ENCODE results near the gene IQGAP1.

The IQGAP1 gene

DNA sequence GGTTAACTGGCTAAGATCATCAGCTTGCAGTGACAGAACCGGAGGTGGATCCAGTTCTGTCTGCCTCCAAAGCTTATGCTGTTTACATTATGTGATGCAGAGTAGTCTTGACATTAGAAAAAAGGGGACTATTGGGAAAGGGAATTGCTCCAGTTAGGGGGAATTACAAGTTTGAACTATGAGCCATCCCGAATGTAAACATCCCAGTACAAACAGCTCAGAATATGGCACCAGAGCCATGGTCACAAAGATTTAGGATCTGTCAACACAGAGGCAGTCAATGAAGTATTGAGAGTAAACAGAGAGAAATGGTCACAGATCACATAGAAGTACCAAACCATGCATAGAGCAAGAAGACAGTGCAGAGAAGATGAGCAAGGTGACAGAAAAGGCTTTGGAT is 101.9 kb downstream of the IQGAP1 start:
- no peaks in the 10 kb centered on the region for H3K36me3 ChIP-seq (ENCODE audit: control insufficient read depth, insufficient read depth, low read length)
- H3K79me2 ChIP-seq: no peaks in the 10 kb centered on the region
- H3K27me3 ChIP-seq (ENCODE audit: control insufficient read depth, insufficient read depth, low read length): no peaks in the 10 kb centered on the region
- no peak overlapping the region for H3K4me2 ChIP-seq (ENCODE audit: low read length)
- no peak overlapping the region for H2AFZ ChIP-seq
- no peaks in the 10 kb centered on the region for H3K4me1 ChIP-seq
- H3K9me3 ChIP-seq (ENCODE audit: control insufficient read depth, low read length): no peaks in the 10 kb centered on the region
- no peak overlapping the region for H3K9ac ChIP-seq
- no peak overlapping the region for H3K4me3 ChIP-seq (ENCODE audit: low read depth, low read length)
- no peak overlapping the region for H3K27ac ChIP-seq
- no peak for TF ChIP-seq CTCF (IDR thresholded peaks at IDR 0.05)

GRCh38 chr15:90493647-90494046 is 105.6 kb downstream of the IQGAP1 start:
- no peaks in the 10 kb centered on the region for H3K27me3 ChIP-seq (ENCODE audit: control insufficient read depth, insufficient read depth, low read length)
- no peak for TF ChIP-seq CTCF (IDR thresholded peaks at IDR 0.05)
- no peaks in the 10 kb centered on the region for H3K36me3 ChIP-seq (ENCODE audit: control insufficient read depth, insufficient read depth, low read length)

GRCh38 chr15:90495067-90495466 is 107.0 kb downstream of the IQGAP1 start:
- H3K27me3 ChIP-seq (ENCODE audit: control insufficient read depth, insufficient read depth, low read length): no peaks in the 10 kb centered on the region
- no peaks in the 10 kb centered on the region for H3K9me3 ChIP-seq (ENCODE audit: control insufficient read depth, low read length)
- TF ChIP-seq CTCF (IDR thresholded peaks at IDR 0.05): no peak
- H3K36me3 ChIP-seq (ENCODE audit: control insufficient read depth, insufficient read depth, low read length): no peaks in the 10 kb centered on the region
- no peak overlapping the region for H3K27ac ChIP-seq
- H3K4me3 ChIP-seq (ENCODE audit: low read depth, low read length): no peak overlapping the region
- no peak overlapping the region for H2AFZ ChIP-seq
- H3K4me1 ChIP-seq: no peaks in the 10 kb centered on the region
- no peaks in the 10 kb centered on the region for H3K79me2 ChIP-seq
- H3K9ac ChIP-seq: no peak overlapping the region
- H3K4me2 ChIP-seq (ENCODE audit: low read length): no peak overlapping the region

More at GRCh38 chr15:90493647-90494046, 105.6 kb downstream of the IQGAP1 start:
- H3K9me3 ChIP-seq (ENCODE audit: control insufficient read depth, low read length): no peaks in the 10 kb centered on the region
- H3K27ac ChIP-seq: no peak overlapping the region
- no peak overlapping the region for H3K4me2 ChIP-seq (ENCODE audit: low read length)
- no peak overlapping the region for H3K4me3 ChIP-seq (ENCODE audit: low read depth, low read length)
- no peak overlapping the region for H3K9ac ChIP-seq
- no peaks in the 10 kb centered on the region for H3K79me2 ChIP-seq
- no peak overlapping the region for H2AFZ ChIP-seq
- H3K4me1 ChIP-seq: no peaks in the 10 kb centered on the region

GRCh38 chr15:90496791-90497190 is 108.7 kb downstream of the IQGAP1 start:
- no peaks in the 10 kb centered on the region for H3K27me3 ChIP-seq (ENCODE audit: control insufficient read depth, insufficient read depth, low read length)
- no peak overlapping the region for H2AFZ ChIP-seq
- H3K4me2 ChIP-seq (ENCODE audit: low read length): no peak overlapping the region
- H3K36me3 ChIP-seq (ENCODE audit: control insufficient read depth, insufficient read depth, low read length): no peaks in the 10 kb centered on the region
- TF ChIP-seq CTCF (IDR thresholded peaks at IDR 0.05): no peak
- no peak overlapping the region for H3K27ac ChIP-seq
- H3K9me3 ChIP-seq (ENCODE audit: control insufficient read depth, low read length): no peaks in the 10 kb centered on the region
- no peaks in the 10 kb centered on the region for H3K79me2 ChIP-seq
- H3K9ac ChIP-seq: no peak overlapping the region
- H3K4me3 ChIP-seq (ENCODE audit: low read depth, low read length): no peak overlapping the region
- no peaks in the 10 kb centered on the region for H3K4me1 ChIP-seq

GRCh38 chr15:90497376-90497775 is 109.3 kb downstream of the IQGAP1 start:
- H3K36me3 ChIP-seq (ENCODE audit: control insufficient read depth, insufficient read depth, low read length): no peaks in the 10 kb centered on the region
- TF ChIP-seq CTCF (IDR thresholded peaks at IDR 0.05): no peak
- no peaks in the 10 kb centered on the region for H3K27me3 ChIP-seq (ENCODE audit: control insufficient read depth, insufficient read depth, low read length)
- no peak overlapping the region for H3K4me3 ChIP-seq (ENCODE audit: low read depth, low read length)
- H3K27ac ChIP-seq: no peak overlapping the region
- H2AFZ ChIP-seq: no peak overlapping the region
- no peaks in the 10 kb centered on the region for H3K4me1 ChIP-seq
- no peaks in the 10 kb centered on the region for H3K79me2 ChIP-seq
- H3K9ac ChIP-seq: no peak overlapping the region
- no peak overlapping the region for H3K4me2 ChIP-seq (ENCODE audit: low read length)
- no peaks in the 10 kb centered on the region for H3K9me3 ChIP-seq (ENCODE audit: control insufficient read depth, low read length)

Measured in parathyroid adenoma (tissue), 2 donors.